Right ventricle myocardium inferior (tissue), 1 donor: ENCODE measurements around the gene TGM3. TPM values are rescaled to one million over a fixed set of nuclear protein-coding genes. Genes with fewer than 3 reads are reported as not detected.

Experiments used
- ATAC-seq: fragments of 200-7000 bp; cut with Tn5 transposase; one replicate; pipeline ENCODE4 v1.9.1; 2020; ENCODE audit warnings: mild to moderate bottlenecking, moderate library complexity
- DNase-seq: peaks from one replicate; pipeline ENCODE4 v3.0.0; 2021; ENCODE audit errors: missing footprints
- intact Hi-C: fragments of 100-400 bp; cut with DNase I; formaldehyde crosslinking; loops from one replicate; pipeline ENCODE4 v1.11.0; 2022
- total RNA-seq: library from RNA; stranded (reverse); fragmentation: NEBNext Ultra II Directional; extraction: Animal tissue kit (Norgen Biotek cat#: 25700); gene quantifications from one replicate; pipeline ENCODE4 v1.2.1, GENCODE V29; 2021
- donor health status: DM: no; HTN: yes; CAD: no; lungs with severe emphysema.

TGM3 gene
- total RNA-seq, 1 donor from 2014 or later, result not detected

- ATAC-seq (no peak), DNase-seq (no peak)
- intact Hi-C loops, result no loop called here
These were observed 6.7 kb downstream of the TGM3 start for GRCh38 chr20:2302384-2303060.

DNA sequence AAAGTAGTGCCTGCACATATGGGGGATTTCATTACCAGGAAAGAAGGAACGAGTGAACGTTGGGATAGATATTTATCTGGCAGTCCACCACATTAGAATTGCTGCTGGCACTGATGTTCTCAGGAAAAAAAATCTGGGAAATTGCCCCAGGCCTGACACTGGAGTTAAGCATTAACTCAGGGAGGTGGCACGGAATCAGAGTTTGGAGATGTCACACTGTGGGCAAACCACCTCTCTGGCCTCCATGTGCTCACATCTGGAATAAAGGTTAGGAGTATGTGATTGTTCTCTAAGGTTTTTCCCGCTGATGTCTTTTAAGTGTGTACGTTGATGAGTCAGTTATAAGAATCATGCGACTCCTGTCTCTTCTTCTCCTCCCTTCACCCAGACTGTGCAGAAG is 7.9 kb downstream of the TGM3 start:
- ATAC-seq (no peak), DNase-seq (no peak)
- intact Hi-C loops, result no loop called here

- DNase-seq, result no peak
- no peak for ATAC-seq
- intact Hi-C loops, result no loop called here
These were observed 8.4 kb downstream of the TGM3 start for GRCh38 chr20:2304180-2304579.

- ATAC-seq, result no peak
- intact Hi-C loops, result no loop called here
- no peak for DNase-seq
These were observed 9.2 kb downstream of the TGM3 start for GRCh38 chr20:2305029-2305428.

DNA sequence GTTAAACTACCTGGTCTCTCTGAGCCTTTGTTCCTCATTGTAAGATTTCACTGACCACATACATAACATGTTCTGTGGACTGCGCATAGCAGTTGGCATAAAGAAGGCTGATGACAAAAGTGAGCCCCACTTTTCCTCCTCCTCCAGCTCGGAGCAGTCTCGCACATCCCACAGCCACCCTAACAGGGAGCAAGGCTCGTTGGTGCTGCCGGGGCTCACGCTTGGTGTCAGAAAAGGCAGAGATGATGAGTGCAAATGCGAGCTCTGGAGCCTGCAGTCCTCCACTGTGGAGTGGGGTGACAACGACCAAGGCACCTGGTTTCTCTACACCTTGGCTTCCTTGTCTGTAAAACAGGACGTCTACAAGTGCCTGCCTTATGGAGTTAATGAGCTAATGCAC is 9.7 kb downstream of the TGM3 start:
- no peak for DNase-seq
- intact Hi-C loops, result no loop called here
- ATAC-seq, result no peak

DNA sequence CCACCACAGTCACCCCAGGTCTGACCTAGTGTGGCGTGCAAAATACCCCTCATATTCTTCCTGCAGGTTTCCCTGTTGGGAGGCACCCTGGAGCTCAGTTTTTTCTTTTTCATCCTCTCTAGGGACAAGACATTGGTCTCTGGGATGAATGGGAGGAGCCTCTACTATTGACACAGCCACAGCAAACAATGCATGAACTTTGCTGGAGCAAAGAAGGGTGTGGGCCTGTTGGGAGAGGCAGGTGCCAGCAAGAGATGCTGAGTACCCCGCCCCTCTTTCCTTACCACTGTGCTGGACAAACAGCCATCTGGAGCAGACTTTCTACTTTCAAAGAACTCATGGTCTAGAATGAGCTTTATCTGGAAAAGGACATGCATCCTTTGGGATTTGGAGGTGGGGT is 10.1 kb downstream of the TGM3 start:
- no peak for DNase-seq
- intact Hi-C loops, result no loop called here
- ATAC-seq, result no peak

GRCh38 chr20:2307136-2307535 is 11.3 kb downstream of the TGM3 start:
- ATAC-seq, result no peak

DNA sequence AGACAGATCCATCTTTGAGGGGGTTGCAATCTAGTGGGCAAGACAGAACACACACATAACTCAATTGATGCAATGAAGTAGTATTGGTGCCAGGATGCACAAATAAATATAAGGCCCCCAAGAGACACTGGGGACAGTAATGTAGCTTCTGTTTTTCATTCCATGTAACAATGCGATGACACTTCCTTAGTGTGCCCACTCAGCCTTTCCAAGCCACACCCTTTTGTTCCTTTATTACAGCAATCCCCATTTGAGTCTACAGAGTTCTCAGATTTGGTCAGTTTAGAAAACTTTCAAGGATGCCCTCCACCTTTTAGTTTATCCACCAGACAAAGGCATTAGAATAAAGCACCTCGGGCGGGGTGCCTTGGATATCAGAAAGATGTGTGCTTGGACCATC is 15.5 kb downstream of the TGM3 start:
- DNase-seq (no peak), ATAC-seq (no peak)
- intact Hi-C loops, result no loop called here

More at GRCh38 chr20:2307136-2307535, 11.3 kb downstream of the TGM3 start:
- no peak for DNase-seq
- intact Hi-C loops, result no loop called here

GRCh38 chr20:2312876-2313275 is 17.1 kb downstream of the TGM3 start:
- ATAC-seq (no peak), DNase-seq (no peak)
- intact Hi-C loops, result no loop called here

- DNase-seq (no peak), ATAC-seq (no peak)
- intact Hi-C loops, result no loop called here
These were observed 17.5 kb downstream of the TGM3 start for GRCh38 chr20:2313316-2313715.

DNA sequence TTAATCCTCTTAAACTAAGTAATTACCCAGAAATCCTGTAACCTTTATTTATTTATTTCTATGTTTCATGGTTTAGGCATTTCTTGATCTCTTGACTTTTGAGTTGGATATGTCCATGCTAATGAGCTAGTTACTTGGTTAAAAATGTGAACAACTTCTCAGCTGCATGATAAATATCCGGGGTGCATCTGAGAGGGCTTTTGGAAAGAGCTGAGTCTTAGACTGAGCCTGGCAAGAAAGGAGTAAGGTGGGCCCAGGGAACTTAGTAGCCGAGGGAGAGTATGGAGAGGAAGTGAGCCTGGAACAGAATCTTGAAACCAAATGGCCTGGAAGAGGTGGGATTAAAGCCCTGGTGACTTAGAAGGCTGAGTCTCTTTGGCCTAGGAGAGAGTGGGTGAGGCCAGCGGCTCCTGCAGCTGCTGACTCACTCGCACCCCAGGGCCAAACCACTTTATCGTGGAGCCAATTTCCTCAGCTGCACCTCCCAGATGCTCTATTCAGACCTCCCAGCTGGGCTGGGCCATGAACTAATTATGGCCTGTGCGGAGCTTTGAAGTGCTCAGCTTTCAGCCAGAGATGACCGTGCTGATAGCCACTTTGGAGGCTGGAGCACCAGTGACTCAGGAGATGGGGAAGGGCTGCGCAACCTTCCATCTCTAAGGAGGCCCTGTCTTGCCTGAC is 19.1 kb downstream of the TGM3 start:
- intact Hi-C loops, result no loop called here
- ATAC-seq (peak; percentile 77), DNase-seq (no peak)

GRCh38 chr20:2315440-2315778 is 19.6 kb downstream of the TGM3 start:
- peak; percentile 31 for ATAC-seq
- intact Hi-C loops, result no loop called here

GRCh38 chr20:2316847-2317495 is 21.2 kb downstream of the TGM3 start:
- DNase-seq (no peak), ATAC-seq (no peak)

More at GRCh38 chr20:2315440-2315778, 19.6 kb downstream of the TGM3 start:
- DNase-seq, result no peak

DNA sequence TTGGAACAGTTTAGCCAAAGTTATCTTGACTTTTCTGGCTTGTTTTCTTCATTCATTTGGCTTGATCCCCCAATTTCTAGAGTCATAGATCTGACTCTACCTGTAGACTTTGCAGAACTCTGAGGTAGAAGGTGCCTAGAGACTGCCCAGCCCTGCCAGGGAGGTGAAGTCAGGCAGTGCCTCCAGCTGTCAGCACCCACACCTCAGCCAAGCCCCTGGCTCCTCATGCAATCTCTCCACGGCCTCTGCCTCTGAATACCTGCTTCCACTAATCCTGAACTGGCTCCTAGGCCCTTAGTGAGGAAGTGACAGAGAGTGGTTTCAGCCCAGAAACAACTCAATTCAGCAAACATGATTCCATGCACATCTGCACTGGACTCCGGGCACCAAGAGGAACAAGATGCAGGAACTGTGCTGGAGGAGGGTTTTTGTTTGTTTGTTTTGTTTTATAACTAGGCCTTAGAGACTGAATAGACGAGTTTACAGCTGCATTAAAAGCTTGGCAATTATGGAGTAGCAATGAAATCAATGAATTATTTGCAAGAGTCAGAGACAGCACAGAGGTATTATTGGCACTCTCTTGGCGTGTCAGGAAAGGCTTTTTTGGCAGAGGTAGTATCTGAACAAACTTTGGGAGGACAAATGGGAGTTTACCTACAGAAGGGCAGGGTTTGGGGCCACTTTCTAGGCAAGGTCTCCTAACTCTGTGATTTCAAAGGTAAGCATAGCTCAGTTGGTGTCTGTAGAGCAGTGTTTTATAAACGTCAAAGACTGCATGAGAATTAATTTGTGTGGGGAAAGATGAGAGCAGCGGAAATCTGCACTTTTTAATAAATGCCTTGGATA is 25.2 kb downstream of the TGM3 start:
- ATAC-seq (no peak), DNase-seq (no peak)
- intact Hi-C loops, result no loop called here

More at GRCh38 chr20:2316847-2317495, 21.2 kb downstream of the TGM3 start:
- intact Hi-C loops, result no loop called here

- ATAC-seq (no peak), DNase-seq (no peak)
- intact Hi-C loops, result no loop called here
These were observed 27.2 kb downstream of the TGM3 start for GRCh38 chr20:2323051-2323450.

- DNase-seq, result no peak
- ATAC-seq, result no peak
- intact Hi-C loops, result no loop called here
These were observed 30.2 kb downstream of the TGM3 start for GRCh38 chr20:2326046-2326445.

- intact Hi-C loops, result no loop called here
- DNase-seq, result no peak
- ATAC-seq, result no peak
These were observed 32.1 kb downstream of the TGM3 start for GRCh38 chr20:2327620-2328555.

DNA sequence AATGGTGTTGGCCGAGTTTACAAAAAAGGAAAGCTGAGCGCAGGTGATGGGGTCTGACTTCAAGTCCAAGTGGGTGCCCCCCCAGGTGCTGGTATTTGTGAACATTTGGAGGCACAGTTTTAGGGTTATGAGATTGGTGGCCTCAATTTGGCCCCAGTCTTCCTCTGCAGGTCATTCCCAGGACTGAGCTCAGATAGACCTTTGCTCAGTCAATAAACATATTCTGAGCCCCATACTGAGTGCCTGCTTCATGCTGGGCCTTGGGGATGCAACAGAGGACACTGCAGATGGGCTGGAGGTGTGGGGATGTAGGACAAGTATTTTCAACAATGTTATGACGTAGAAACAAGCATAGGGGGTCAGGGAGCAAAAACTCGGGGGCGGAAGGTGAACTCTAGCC is 33.5 kb downstream of the TGM3 start:
- intact Hi-C loops, result no loop called here
- DNase-seq, result no peak
- no peak for ATAC-seq
